ENCODE data around the gene TRAF3IP3. TPM values are rescaled to one million over a fixed set of nuclear protein-coding genes. Genes with fewer than 3 reads are reported as not detected.

Gene TRAF3IP3
- total RNA-seq, 1 experiment from 2014 or later, result 0.34 TPM

DNA sequence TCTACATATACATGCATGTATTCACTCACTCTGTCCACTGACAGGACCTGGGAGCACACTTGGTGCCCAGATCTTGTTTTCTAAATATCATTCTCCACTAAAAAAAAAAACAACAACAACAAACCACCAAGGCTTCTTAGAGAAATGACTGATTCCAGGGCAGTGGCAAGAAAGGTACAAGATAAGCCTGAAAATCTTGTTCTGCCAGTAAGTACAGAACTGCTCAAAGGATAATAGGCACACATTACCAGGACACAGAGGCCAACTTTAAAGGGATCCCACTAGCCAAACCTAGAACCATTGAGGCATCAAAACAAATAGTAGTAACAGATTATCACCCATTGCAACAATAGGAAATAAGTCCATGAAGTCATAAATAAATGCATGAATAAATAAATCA lies 40.5 kb upstream of the TRAF3IP3 start:
- no peaks in the 10 kb centered on the region for H3K4me1 ChIP-seq (ENCODE audit: control insufficient read depth in 1 of 2, insufficient read depth in 2 of 2, low read length in 2 of 2)
- H3K36me3 ChIP-seq (ENCODE audit: control insufficient read depth in 1 of 2, insufficient read depth in 2 of 2, low read length in 2 of 2), result no peaks in the 10 kb centered on the region
- no peak for ATAC-seq
- no peaks in the 10 kb centered on the region for H3K9me3 ChIP-seq (ENCODE audit: control insufficient read depth in 1 of 2, insufficient read depth in 1 of 2, low read depth in 1 of 2, low read length in 2 of 2)
- H2AFZ ChIP-seq (ENCODE audit: low read depth, low read length, poor library complexity, severe bottlenecking), result no peak overlapping the region
- H3K27ac ChIP-seq (ENCODE audit: low read depth, low read length), result no peak overlapping the region
- H3K27me3 ChIP-seq (ENCODE audit: insufficient read depth, low read length), result 0 out of 2 replicates have a peak, but pooled peaks cover 2% of the 10 kb centered on the region
- no peaks in the 10 kb centered on the region for H3K79me2 ChIP-seq (ENCODE audit: insufficient read depth, low read length)
- no peak for DNase-seq (ENCODE audit: low read depth, low spot score)
- no peaks in the 10 kb centered on the region for H3K9me2 ChIP-seq (ENCODE audit: insufficient read depth)
- no peak overlapping the region for H3K4me2 ChIP-seq (ENCODE audit: low read length)
- intact Hi-C loops (cut with micrococcal nuclease), result no loop called here
- no peak overlapping the region for H3K4me3 ChIP-seq (replicated peaks in 1 of 2; ENCODE audit: low read depth in 1 of 2, low read length in 2 of 2)
- CTCF ChIA-PET, result no interaction called here
- H4K20me1 ChIP-seq (ENCODE audit: insufficient read depth), result no peaks in the 10 kb centered on the region
- TF ChIP-seq CBX3 (IDR thresholded peaks at IDR 0.05; ENCODE audit: low read depth) (no peak), EZH2 (IDR thresholded peaks at IDR 0.05) (no peak), SP1 (IDR thresholded peaks at IDR 0.05; ENCODE audit: low read depth) (no peak), CEBPB (IDR thresholded peaks at IDR 0.05; ENCODE audit: low read depth) (no peak), EGR1 (IDR thresholded peaks at IDR 0.05; ENCODE audit: low read depth) (no peak), ZFX (IDR thresholded peaks at IDR 0.05) (no peak), POLR2A (IDR thresholded peaks at IDR 0.05; ENCODE audit: borderline replicate concordance, extremely low read depth, insufficient read depth, insufficient read length) (no peak), RAD21 (IDR thresholded peaks at IDR 0.05; ENCODE audit: low read depth) (no peak), TCF7L2 (IDR thresholded peaks at IDR 0.05; ENCODE audit: borderline replicate concordance, extremely low read depth, insufficient read depth, insufficient read length) (no peak), POLR2AphosphoS5 (IDR thresholded peaks at IDR 0.05; ENCODE audit: low read depth, low read length) (no peak)
- TF ChIP-seq, protein P1, sequence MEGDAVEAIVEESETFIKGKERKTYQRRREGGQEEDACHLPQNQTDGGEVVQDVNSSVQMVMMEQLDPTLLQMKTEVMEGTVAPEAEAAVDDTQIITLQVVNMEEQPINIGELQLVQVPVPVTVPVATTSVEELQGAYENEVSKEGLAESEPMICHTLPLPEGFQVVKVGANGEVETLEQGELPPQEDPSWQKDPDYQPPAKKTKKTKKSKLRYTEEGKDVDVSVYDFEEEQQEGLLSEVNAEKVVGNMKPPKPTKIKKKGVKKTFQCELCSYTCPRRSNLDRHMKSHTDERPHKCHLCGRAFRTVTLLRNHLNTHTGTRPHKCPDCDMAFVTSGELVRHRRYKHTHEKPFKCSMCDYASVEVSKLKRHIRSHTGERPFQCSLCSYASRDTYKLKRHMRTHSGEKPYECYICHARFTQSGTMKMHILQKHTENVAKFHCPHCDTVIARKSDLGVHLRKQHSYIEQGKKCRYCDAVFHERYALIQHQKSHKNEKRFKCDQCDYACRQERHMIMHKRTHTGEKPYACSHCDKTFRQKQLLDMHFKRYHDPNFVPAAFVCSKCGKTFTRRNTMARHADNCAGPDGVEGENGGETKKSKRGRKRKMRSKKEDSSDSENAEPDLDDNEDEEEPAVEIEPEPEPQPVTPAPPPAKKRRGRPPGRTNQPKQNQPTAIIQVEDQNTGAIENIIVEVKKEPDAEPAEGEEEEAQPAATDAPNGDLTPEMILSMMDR (IDR thresholded peaks at IDR 0.05 in 2 of 3, conservative IDR thresholded peaks at IDR 0.05 in 1 of 3; ENCODE audit: borderline replicate concordance in 1 of 3, insufficient read depth in 1 of 3, low read depth in 2 of 3, low read length in 2 of 3), result no peak
- TF ChIP-seq, protein P2, sequence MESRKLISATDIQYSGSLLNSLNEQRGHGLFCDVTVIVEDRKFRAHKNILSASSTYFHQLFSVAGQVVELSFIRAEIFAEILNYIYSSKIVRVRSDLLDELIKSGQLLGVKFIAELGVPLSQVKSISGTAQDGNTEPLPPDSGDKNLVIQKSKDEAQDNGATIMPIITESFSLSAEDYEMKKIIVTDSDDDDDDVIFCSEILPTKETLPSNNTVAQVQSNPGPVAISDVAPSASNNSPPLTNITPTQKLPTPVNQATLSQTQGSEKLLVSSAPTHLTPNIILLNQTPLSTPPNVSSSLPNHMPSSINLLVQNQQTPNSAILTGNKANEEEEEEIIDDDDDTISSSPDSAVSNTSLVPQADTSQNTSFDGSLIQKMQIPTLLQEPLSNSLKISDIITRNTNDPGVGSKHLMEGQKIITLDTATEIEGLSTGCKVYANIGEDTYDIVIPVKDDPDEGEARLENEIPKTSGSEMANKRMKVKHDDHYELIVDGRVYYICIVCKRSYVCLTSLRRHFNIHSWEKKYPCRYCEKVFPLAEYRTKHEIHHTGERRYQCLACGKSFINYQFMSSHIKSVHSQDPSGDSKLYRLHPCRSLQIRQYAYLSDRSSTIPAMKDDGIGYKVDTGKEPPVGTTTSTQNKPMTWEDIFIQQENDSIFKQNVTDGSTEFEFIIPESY (IDR thresholded peaks at IDR 0.05; ENCODE audit: extremely low read depth, insufficient replicate concordance, low read length), result no peak
- POLR2A ChIA-PET, result no interaction called here
- H3K9ac ChIP-seq (ENCODE audit: low read length), result no peak overlapping the region
- RAD21 ChIA-PET (ENCODE audit: low non-redundant PET in 1 of 2, low total read pairs in 2 of 2, uncharacterized antibody in 2 of 2, unreplicated experiment in 2 of 2), result no interaction called here
- BruUV-seq (replicated peaks), result no TSS peak
